Measurements from ENCODE around the gene IFIT5. TPM values are rescaled to one million over a fixed set of nuclear protein-coding genes. Genes with fewer than 3 reads are reported as not detected.
"Not testable (repeated sequence)": the region's sequence is repeated elsewhere in the genome, so short reads cannot be mapped to it uniquely, and the experiment has no call there.

Gene IFIT5
- polyA plus RNA-seq, 6 donors from 2014 or later, result 13.6 to 24.2 (median 21.4) TPM

DNA sequence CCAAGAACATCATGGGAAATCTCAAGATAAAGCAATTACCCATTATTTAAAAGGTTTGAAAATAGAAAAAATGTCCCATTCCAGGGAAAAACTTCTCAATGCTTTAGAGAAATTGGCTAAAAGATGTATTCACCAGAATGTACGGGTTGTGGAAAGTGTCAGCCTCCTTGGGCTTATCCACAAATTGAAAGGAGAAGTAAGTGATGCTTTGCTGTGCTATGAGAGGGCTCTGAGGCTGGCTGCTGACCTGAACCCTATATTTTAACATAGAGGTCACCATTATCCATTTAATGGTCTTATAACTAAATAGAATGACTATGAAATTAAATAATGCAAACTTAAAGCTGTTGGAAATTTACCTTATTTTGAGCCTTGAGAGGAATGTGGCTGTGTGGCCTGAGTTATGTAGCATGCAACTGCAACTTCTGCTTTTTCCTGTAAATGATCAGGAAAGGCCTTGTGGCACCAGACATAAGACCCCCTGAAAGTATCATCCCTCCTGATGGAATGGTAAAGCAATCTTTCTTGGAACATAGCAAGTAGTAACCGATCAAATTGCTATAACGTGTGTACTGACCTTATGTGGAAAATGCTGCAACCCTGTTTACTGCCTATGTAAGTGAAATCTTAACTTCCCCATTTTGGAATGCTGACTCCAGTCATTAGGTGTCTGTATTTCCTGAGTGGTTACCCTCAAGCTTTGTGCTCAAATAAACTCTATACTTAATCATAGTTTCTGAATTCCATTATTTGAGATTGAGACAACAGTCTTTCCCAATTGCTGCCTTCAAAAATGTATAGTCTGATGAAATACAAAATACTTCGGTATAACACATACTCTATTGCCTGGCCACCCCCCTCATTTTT is 29.7 kb upstream of the IFIT5 start:
- Mint-ChIP-seq H3K4me1 (peaks cover 17 to 24% (median 19%) of the 10 kb centered on the region in 3 donors), H3K27me3 (no peaks in the 10 kb centered on the region), H3K36me3 (no peaks in the 10 kb centered on the region), H3K27ac (peak overlapping the region in 2 of 6 donors; percentile 18 to 34), H3K9me3 (no peaks in the 10 kb centered on the region), H3K4me3 (peak overlapping the region in 5 of 8 donors; percentile 10 to 44 (median 16))
- DNase-seq (peak; percentile 25), ATAC-seq (ENCODE audit: low read depth in 2 of 2) (peak; percentile 92 to 95)

DNA sequence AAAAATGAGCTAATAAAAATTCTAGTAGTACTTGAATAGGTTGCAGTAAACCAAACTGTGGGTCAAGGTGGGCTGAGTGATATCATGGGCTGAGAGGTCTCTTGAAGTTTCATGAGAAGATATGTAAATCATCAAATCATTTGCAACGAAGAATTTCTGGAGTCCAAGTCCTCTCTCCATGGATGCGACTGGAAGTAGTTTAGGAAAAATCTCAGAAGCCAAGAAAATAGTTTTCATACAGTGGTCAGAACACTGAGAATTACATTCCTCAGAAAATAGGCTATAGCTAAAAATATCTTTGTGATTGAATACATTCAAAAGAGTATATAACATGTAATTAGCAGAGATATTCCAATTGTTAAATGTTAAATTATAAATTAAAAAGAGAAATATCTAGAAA is 25.6 kb upstream of the IFIT5 start:
- no peaks in the 10 kb centered on the region for H3K36me3 Mint-ChIP-seq
- H3K4me1 Mint-ChIP-seq, result peaks cover 26 to 42% (median 29%) of the 10 kb centered on the region in 3 donors
- ATAC-seq (ENCODE audit: low read depth in 2 of 2) (no peak), DNase-seq (no peak)
- peak overlapping the region in 1 of 8 donors; percentile 54 for H3K4me3 Mint-ChIP-seq
- H3K9me3 Mint-ChIP-seq, result no peaks in the 10 kb centered on the region
- H3K27ac Mint-ChIP-seq, result peak overlapping the region in 1 of 6 donors; percentile 38
- no peaks in the 10 kb centered on the region for H3K27me3 Mint-ChIP-seq

DNA sequence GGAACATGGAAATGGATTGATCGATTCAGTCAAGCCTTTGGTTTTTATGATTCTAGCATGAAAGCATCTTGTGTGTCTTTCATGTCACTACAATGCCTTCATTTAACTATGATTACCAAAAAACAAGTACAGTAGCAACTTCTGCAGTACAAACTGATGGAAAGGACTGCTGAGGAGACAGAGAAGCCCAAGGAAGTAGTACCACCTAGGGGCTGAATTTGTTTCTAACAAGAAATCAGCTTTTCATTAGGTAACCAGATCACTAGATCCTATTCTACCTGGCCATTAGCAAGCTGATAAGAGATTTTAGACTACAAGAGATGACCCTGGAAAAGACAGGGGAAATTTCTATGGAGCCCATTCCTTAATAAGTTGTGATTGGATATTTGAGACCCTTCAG is 25.1 kb upstream of the IFIT5 start:
- DNase-seq (no peak), ATAC-seq (ENCODE audit: low read depth in 2 of 2) (no peak)
- no peaks in the 10 kb centered on the region for H3K27me3 Mint-ChIP-seq
- peaks cover 22 to 38% (median 24%) of the 10 kb centered on the region in 3 donors for H3K4me1 Mint-ChIP-seq
- H3K4me3 Mint-ChIP-seq, result no peak overlapping the region
- no peak overlapping the region for H3K27ac Mint-ChIP-seq
- no peaks in the 10 kb centered on the region for H3K9me3 Mint-ChIP-seq
- H3K36me3 Mint-ChIP-seq, result no peaks in the 10 kb centered on the region

DNA sequence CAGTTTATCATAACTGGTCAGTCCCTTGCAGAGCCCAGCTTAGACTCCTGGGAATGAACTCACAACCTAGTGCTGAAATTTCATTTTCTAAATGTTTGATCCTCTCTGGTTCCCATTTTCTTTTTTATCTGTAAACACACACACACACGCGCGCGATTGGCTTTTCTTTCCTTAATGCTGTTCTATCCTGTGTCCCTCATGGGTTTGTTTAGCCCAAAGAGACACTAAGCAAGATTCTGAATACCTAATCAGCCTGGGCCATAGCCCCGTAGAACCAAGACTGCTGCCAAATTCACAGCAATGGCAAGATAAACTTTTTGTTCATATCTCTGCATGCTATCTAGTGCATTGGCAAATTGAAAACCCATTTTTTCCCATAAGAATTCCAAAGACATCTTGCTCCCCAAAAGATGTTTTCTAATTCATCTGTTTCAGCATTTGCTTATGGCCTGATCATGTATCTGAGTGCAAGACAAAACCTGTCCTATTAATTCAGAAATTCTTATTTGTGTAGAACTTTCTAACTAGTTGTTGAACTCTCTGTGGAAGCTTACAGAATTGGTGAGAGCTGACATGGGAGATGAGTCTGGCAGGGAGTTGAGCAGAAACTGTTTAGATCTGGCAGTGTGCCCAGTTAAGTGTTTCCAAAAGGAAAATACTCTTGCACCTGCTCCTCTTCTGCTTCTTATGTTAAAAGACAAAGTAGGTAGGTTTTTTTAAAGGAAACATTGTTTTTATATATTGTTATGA is 23.7 kb upstream of the IFIT5 start:
- Mint-ChIP-seq H3K36me3 (no peaks in the 10 kb centered on the region), H3K4me3 (peak overlapping the region in 5 of 8 donors; percentile 47 to 95 (median 64)), H3K27ac (peak overlapping the region in 1 of 6 donors; percentile 90), H3K27me3 (no peaks in the 10 kb centered on the region), H3K4me1 (peaks cover 12 to 30% (median 13%) of the 10 kb centered on the region in 3 donors), H3K9me3 (no peaks in the 10 kb centered on the region)
- ATAC-seq (ENCODE audit: low read depth in 2 of 2), result no peak
- DNase-seq, result no peak

DNA sequence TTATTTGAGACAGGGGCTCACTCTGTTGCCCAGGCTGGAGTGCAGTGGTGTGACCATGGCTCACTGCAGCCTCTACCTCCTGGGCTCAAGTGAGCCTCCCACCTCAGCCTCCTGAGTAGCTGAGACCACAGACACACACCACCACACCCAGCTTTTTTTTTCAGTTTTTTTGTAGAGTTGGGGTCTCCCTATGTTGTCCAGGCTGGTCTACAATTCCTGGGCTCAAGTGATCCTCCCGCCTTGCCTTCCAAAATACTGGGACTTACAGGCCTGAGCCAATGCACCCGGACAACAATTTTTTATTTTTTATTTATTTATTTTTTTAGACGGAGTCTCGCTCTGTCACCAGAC is 23.2 kb upstream of the IFIT5 start:
- not testable (repeated sequence) for H3K36me3 Mint-ChIP-seq; DNase-seq; H3K27ac Mint-ChIP-seq; ATAC-seq (ENCODE audit: low read depth in 2 of 2); H3K27me3 Mint-ChIP-seq; H3K9me3 Mint-ChIP-seq
- Mint-ChIP-seq H3K4me3 (peak overlapping the region in 6 of 8 donors; percentile 47 to 95 (median 64)), H3K4me1 (peaks cover 12 to 28% (median 13%) of the 10 kb centered on the region in 3 donors)

DNA sequence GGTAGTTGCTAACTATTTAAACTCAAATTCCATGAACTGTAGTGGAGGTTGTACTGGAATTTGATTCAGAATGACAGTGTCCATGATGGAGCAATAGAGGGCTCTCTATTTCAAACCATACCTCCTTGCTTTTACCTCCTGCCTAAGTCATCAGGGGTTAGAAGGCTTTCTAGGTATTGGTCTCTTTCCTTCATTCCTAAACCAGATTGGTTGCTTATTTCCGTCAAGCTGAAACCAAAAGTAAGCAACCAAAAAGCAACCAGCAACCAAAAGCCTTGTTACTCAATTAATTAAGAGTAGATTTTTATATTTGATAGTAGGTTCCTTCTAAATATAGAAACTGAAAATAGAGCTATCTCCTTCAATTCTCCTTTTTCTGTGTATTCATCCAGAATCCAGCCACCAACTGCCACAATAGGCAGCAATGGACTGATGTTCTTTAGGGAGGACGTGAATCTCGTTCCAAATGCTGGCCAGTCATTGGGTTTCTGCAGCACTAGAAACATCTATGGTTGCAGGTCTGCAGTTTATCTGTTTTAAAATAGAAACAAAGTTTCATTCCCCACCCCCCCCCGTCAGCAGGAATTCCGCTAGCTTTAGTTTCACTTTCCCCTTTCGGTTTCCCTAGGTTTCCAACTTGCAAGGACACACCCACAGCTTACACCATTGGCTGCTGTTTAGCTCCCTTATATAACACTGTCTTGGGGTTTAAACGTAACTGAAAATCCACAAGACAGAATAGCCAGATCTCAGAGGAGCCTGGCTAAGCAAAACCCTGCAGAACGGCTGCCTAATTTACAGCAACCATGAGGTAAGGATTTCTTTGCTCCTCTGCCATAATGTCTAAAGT is 22.2 kb upstream of the IFIT5 start, which contains the start of gene IFIT1:
IFIT1 (plus strand) TSS at position 717 of the 850 bp plus-strand sequence; CDS start at position 807, 90 bp downstream.
- ATAC-seq (ENCODE audit: low read depth in 2 of 2) (peak; percentile 94 to 95), DNase-seq (peak; percentile 50)
- Mint-ChIP-seq H3K4me3 (peak within 1 kb of the TSS; percentile 81 to 95 (median 93)), H3K4me1 (peaks cover 12 to 28% (median 13%) of the 10 kb centered on the region in 3 donors), H3K27me3 (no peaks in the 10 kb centered on the region), H3K27ac (peak within 1 kb of the TSS; percentile 69 to 94 (median 84)), H3K9me3 (no peaks in the 10 kb centered on the region), H3K36me3 (no peaks in the 10 kb centered on the region)

DNA sequence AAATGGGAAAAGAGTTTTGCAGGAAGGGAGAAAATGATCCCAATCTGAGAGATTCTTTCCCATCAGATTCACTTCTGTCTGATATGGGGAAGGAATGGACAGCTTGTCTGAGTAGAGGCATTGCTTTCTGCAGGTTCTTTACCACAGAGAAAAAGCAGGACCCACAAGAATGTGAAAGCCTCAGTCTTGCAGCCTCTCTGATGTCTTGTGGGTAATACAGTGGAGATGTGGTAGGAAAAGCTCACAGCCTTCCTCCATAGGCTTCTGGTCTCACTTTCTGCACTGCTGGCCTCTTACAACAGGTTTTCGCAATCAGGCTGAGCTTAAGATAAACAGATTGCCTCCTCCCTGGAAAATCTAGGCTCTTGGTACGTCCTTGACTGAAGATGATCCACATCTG is 21.4 kb upstream of the IFIT5 start:
- peak overlapping the region; percentile 81 to 95 (median 93) for H3K4me3 Mint-ChIP-seq
- ATAC-seq (ENCODE audit: low read depth in 2 of 2), result no peak
- no peaks in the 10 kb centered on the region for H3K36me3 Mint-ChIP-seq
- H3K27ac Mint-ChIP-seq, result peak overlapping the region in 4 of 6 donors; percentile 79 to 90 (median 84)
- no peaks in the 10 kb centered on the region for H3K27me3 Mint-ChIP-seq
- DNase-seq, result no peak
- no peaks in the 10 kb centered on the region for H3K9me3 Mint-ChIP-seq
- H3K4me1 Mint-ChIP-seq, result peaks cover 12 to 28% (median 13%) of the 10 kb centered on the region in 3 donors

DNA sequence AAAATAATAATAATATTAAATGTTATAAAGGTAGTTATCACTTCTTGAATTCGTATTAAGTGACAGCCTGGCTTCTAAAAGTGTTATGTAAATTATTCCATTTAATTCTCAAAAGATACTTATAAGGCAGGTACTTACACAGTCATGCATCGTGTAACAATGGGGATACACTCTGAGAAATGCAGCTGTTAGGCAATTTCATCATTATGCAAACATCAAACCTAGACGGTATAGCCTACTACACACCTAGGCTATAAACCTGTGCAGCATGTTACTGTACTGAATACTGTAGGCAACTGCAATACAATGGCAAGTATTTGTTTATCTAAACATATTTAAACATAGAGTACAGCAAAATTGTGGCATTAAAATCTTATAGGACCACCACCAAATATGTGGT is 20.5 kb upstream of the IFIT5 start:
- Mint-ChIP-seq H3K4me1 (peaks cover 12 to 28% (median 13%) of the 10 kb centered on the region in 3 donors), H3K27me3 (no peaks in the 10 kb centered on the region), H3K27ac (no peak overlapping the region), H3K36me3 (no peaks in the 10 kb centered on the region), H3K9me3 (no peaks in the 10 kb centered on the region), H3K4me3 (peak overlapping the region in 1 of 8 donors; percentile 81)
- DNase-seq (no peak), ATAC-seq (ENCODE audit: low read depth in 2 of 2) (no peak)

DNA sequence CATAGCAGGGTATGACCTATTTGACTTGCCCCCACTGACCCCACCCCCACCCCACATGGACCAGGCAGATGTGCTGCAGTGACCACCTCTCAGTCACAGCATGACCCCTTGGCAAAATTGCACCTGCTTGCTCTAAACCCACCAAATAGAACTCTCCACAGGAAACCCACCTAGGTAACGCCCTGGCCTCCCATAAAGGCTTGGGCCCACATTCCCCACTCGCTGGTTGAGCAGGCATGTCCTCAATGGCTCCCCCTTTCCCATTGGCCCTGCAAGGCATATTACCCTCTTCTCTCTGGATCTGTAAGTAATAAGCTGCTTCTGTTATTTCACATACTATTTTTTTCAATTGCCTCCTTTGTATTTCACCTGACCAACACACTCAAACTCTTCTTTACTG is 19.2 kb upstream of the IFIT5 start:
- peaks cover 12 to 28% (median 13%) of the 10 kb centered on the region in 3 donors for H3K4me1 Mint-ChIP-seq
- H3K27ac Mint-ChIP-seq, result peak overlapping the region in 1 of 6 donors; percentile 39
- no peak for ATAC-seq (ENCODE audit: low read depth in 2 of 2)
- H3K4me3 Mint-ChIP-seq, result peak overlapping the region in 2 of 8 donors; percentile 59 to 69
- H3K9me3 Mint-ChIP-seq, result no peaks in the 10 kb centered on the region
- H3K36me3 Mint-ChIP-seq, result no peaks in the 10 kb centered on the region
- no peak for DNase-seq
- H3K27me3 Mint-ChIP-seq, result no peaks in the 10 kb centered on the region

DNA sequence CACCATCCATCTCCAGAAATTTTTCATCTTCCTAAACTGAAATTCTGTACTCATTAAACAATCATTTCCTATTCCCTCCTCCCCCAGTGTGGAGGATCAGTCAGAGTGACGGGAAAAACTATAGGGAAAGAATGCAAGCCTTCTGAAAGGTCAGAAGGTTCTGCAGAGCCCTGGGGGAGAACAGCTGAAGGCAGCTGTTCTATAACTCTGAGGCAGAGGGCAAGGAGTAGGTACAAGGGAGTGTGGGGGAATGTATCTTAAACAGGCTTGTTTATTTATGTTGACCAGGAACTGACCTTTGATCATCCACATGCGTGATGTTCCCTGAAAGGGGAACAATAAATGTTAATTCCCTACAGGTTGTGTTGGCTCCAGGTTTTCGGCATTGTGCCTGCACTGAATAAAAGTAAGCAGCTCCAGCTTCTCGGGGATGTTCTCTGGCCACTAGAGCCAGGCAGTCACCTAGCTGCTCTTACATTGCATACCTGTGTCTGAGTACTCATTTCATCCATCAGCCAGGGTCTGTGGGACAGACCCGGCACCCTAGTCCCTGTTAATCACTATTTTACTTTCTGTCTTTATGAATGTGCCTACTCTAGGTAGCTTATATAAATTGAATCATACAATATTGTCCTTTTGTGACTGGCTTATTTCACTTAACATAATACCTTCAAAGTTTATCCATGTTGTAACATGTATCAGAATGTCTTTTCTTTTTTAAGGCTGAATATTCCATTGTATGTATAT is 16.2 kb upstream of the IFIT5 start:
- H3K27ac Mint-ChIP-seq, result no peak overlapping the region
- H3K9me3 Mint-ChIP-seq, result no peaks in the 10 kb centered on the region
- H3K36me3 Mint-ChIP-seq, result peaks cover 5 to 7% of the 10 kb centered on the region in 2 donors
- DNase-seq, result no peak
- no peak for ATAC-seq (ENCODE audit: low read depth in 2 of 2)
- H3K27me3 Mint-ChIP-seq, result no peaks in the 10 kb centered on the region
- no peak overlapping the region for H3K4me3 Mint-ChIP-seq
- H3K4me1 Mint-ChIP-seq, result peaks cover 0 to 11% (median 5%) of the 10 kb centered on the region in 3 donors

DNA sequence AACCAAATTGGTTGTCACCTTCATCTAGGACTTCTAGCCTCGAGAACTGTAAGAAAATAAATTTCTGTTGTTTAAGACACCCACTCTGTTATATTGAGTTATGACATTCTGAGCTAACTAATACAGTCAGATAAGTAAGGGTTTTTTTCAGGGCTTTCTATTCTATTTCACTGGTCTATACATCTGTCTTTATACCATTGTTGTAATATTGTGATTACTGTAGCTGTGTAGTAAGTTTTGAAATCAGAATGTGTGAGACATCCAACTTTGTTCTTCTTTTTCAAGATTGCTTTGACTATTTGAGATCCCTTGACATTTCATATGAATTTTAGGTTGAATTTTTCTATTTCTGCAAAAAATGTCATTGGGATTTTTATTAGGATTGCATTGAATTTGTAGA is 14.4 kb upstream of the IFIT5 start:
- DNase-seq (no peak), ATAC-seq (ENCODE audit: low read depth in 2 of 2) (no peak)
- Mint-ChIP-seq H3K36me3 (peaks cover 6 to 7% of the 10 kb centered on the region in 2 donors), H3K4me3 (no peak overlapping the region), H3K4me1 (peaks cover 0 to 5% (median 5%) of the 10 kb centered on the region in 3 donors), H3K27me3 (no peaks in the 10 kb centered on the region), H3K9me3 (no peaks in the 10 kb centered on the region), H3K27ac (no peak overlapping the region)

DNA sequence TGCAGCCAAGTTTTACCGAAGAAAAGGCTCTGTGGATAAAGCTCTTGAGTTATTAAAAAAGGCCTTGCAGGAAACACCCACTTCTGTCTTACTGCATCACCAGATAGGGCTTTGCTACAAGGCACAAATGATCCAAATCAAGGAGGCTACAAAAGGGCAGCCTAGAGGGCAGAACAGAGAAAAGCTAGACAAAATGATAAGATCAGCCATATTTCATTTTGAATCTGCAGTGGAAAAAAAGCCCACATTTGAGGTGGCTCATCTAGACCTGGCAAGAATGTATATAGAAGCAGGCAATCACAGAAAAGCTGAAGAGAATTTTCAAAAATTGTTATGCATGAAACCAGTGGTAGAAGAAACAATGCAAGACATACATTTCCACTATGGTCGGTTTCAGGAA is 11.3 kb upstream of the IFIT5 start:
- H3K36me3 Mint-ChIP-seq, result peaks cover 7 to 9% of the 10 kb centered on the region in 2 donors
- no peak for ATAC-seq (ENCODE audit: low read depth in 2 of 2)
- H3K4me1 Mint-ChIP-seq, result peaks cover 0 to 5% (median 0%) of the 10 kb centered on the region in 3 donors

More for the DNA sequence above, 11.3 kb upstream of the IFIT5 start:
- no peak overlapping the region for H3K4me3 Mint-ChIP-seq
- H3K27me3 Mint-ChIP-seq, result no peaks in the 10 kb centered on the region
- H3K9me3 Mint-ChIP-seq, result peaks cover 0 to 4% (median 0%) of the 10 kb centered on the region in 7 donors
- peak overlapping the region in 1 of 6 donors; percentile 15 for H3K27ac Mint-ChIP-seq
- no peak for DNase-seq

Data from naive B cell (primary cell).